Epithelial cell of proximal tubule (primary cell): ENCODE results near the gene DTNA. TPM values are rescaled to one million over a fixed set of nuclear protein-coding genes. Genes with fewer than 3 reads are reported as not detected.

ENCODE experiments used
- DNase-seq: peaks from one replicate; pipeline ENCODE4 v3.0.0-alpha.2; 2011; ENCODE audit warnings: low read depth
- H3K4me3 ChIP-seq: 2 replicates; pipeline ENCODE4 v1.5.1; 2011; ENCODE audit warnings: low read depth, mild to moderate bottlenecking, low read length
- total RNA-seq: library from RNA; depleted of rRNA; stranded (reverse); fragments of >200 nt; gene quantifications from 2 replicates; pipeline ENCODE4 v1.2.3, GENCODE V29; 2015
- TF ChIP-seq, protein P1 (sequence below): conservative IDR thresholded peaks from 2 replicates; pipeline ENCODE4 v1.5.1; 2012; ENCODE audit warnings: low read depth, mild to moderate bottlenecking, low read length

DTNA gene
- total RNA-seq, 1 donor from 2014 or later = 15.2 TPM

DNA sequence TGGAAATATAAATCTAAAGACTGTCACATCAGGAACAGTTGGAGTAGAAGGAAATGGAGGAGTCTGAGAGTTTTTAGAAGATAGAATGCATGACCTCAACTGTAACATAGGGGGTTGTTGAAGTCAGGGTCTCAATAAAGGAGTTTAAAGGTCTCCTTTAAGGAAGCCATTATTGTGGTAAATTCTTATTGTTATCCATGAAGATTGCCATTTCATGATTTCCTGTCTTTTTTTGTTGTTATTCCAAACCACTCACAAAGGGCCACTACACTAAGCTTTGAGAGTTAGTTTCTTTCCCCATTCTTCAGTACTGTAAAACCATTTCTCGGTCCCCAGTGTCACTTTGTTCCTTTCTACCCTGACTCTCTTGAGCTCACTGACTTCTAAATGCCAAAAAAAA, 134.0 kb downstream of the DTNA start:
- no peak for DNase-seq
- no peak overlapping the region for H3K4me3 ChIP-seq
- TF ChIP-seq, protein P1, sequence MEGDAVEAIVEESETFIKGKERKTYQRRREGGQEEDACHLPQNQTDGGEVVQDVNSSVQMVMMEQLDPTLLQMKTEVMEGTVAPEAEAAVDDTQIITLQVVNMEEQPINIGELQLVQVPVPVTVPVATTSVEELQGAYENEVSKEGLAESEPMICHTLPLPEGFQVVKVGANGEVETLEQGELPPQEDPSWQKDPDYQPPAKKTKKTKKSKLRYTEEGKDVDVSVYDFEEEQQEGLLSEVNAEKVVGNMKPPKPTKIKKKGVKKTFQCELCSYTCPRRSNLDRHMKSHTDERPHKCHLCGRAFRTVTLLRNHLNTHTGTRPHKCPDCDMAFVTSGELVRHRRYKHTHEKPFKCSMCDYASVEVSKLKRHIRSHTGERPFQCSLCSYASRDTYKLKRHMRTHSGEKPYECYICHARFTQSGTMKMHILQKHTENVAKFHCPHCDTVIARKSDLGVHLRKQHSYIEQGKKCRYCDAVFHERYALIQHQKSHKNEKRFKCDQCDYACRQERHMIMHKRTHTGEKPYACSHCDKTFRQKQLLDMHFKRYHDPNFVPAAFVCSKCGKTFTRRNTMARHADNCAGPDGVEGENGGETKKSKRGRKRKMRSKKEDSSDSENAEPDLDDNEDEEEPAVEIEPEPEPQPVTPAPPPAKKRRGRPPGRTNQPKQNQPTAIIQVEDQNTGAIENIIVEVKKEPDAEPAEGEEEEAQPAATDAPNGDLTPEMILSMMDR = no peak

DNA sequence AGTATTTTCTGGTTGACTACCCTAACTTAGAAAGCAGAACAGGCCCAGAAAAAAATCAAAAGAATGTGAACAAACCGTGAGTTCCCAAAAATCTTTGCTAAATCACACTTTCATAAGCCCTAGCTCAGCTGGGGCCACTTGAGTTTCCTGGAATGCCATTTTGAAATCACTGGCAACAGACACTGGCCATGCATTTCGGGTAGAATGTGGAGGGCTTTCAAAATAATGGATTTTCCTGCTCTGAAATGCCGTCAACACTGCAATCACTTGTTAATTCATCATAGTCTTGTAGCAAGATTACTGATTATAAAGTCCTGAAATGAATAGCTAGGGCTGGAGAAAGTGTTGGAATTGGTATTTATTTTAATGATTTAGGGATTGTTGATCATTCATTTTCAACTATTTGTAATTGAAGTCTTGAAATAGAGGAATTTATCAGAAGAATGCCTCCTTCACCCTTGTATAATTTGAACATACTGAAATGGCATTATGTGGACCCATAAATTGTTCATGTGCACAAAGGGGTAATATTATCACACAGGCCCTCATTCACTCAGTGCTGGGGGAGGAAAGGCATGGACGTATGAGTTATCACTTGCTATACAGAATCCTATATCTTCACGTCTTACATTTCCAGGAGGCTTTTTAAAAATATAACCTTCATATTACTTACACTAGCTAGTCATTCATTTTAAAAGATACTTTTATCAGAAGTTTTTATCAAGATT, 134.8 kb downstream of the DTNA start:
- no peak for DNase-seq
- TF ChIP-seq, protein P1 = no peak
- H3K4me3 ChIP-seq = no peak overlapping the region

DNA sequence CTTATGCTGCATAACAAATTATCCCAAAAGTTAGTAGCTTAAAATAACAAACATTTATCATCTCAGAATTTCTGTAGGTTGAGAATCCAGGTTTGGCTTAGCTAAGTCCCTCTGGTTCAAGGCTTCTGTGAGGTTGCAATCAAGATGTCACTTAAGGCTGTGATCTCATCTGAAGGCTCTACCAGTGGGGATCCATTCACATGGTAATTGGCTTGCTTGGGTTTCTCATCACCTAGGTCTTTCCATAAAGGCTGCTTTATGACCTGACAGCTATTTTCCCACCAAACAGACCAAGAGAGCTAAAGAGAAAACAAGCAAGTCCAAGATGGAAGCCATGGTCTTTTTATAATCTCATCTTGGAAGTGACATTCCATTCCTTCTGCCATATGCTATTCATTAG, 137.3 kb downstream of the DTNA start:
- TF ChIP-seq, protein P1 = no peak
- no peak overlapping the region for H3K4me3 ChIP-seq
- DNase-seq = no peak

DNA sequence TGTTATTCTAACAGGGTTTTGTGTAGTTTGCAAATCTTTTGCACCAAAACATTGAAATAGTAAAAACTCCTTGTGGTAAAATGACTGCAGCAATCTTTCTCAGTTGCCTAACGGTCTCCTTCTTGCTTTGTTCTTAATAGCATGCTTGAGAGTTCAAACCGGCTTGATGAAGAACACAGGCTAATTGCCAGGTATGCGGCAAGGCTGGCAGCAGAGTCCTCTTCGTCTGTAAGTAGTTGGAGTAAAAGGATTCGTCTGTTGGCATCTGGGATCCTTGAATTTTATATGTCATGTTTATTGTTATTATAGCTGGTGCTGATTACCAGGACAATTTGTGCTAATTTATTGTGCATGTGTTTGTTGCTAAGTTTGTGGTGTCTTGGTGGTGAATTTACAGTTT, 138.1 kb downstream of the DTNA start:
- no peak for DNase-seq
- TF ChIP-seq, protein P1 = no peak
- no peak overlapping the region for H3K4me3 ChIP-seq

DNA sequence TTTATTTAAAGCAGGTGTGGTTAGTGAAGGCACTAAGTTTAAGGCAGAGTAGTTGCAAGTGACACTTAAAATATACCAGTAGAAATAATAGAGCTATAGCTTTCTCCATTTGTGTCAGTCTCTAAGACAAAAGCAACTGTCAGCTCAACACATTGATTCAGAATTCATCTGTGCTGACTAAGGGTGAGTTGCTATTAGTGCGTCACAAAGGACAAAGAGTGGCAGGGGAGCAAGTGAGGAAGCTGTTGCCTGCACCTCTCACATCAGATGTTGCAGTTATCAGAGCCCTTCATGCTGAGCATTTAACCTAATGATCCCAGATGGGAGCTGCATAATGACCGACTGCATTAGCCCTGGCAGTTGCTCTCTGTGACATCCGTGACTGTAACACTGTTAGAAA, 138.6 kb downstream of the DTNA start:
- TF ChIP-seq, protein P1 = no peak
- DNase-seq = no peak
- H3K4me3 ChIP-seq = no peak overlapping the region

DNA sequence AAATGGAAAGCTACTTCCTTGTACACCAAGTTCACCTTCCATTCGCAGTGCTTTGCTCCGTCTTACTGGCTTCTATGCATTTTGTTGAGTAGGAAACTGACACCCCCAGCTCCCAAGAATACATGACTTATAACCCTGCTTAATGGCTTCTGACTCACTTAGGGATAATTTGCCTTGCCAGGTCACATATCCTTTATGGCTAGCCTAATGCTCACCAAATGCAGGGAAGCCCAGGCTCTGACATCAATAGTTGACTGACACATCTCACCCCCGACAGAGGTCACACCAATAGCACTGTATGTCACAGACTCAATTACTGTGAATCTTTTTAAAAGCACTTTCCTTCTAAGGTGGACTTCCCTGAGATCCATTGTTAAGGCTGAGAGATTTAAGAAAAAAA, 147.2 kb downstream of the DTNA start:
- TF ChIP-seq, protein P1 = no peak
- no peak overlapping the region for H3K4me3 ChIP-seq
- no peak for DNase-seq

DNA sequence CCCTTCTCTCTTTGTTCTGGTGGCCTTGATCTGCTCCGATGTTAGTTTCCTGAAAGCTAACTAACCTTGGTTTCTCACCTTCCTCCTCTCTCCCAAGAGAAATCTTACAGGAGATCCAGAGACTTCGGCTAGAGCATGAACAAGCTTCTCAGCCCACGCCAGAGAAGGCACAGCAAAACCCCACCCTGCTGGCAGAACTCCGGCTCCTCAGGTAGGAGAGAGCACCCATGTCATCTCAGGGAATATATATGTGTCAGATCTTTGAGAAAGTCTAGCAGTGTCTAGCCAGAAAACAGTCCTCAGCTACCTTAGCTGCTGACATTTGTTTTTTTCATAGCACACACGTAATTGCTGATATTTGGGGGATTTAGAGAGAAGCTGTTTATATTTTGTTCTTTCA, 148.1 kb downstream of the DTNA start:
- no peak overlapping the region for H3K4me3 ChIP-seq
- TF ChIP-seq, protein P1 = no peak
- DNase-seq = no peak
